ENCODE results near the gene ARID5B.

DNA sequence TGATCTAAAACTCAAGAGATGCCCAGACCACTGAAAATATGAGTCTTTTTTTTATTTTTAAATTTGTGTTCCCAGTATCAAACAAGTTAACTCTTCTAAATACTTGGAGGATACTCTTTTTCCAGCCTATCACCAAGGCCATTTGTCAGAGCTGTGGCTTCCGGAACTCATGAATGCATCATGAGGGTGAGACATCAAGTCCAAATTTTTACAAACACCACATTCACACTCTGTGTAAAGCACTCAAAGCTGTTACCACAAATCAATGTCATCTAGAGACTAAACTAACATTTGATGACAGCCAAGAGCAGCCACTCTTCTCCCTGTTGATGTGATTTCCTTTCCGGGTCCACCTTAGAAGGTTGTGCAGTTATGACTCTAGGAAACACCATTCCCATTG is 43.8 kb upstream of the ARID5B start:
- no peak for TF ChIP-seq CHD1 (IDR thresholded peaks at IDR 0.05; ENCODE audit: low read depth, low read length)
- no peak for TF ChIP-seq FOS (IDR thresholded peaks at IDR 0.05; ENCODE audit: low read depth, low read length)
- no peak for TF ChIP-seq CTCF (conservative IDR thresholded peaks at IDR 0.05; ENCODE audit: low read depth, low read length)
- TF ChIP-seq, protein P1, sequence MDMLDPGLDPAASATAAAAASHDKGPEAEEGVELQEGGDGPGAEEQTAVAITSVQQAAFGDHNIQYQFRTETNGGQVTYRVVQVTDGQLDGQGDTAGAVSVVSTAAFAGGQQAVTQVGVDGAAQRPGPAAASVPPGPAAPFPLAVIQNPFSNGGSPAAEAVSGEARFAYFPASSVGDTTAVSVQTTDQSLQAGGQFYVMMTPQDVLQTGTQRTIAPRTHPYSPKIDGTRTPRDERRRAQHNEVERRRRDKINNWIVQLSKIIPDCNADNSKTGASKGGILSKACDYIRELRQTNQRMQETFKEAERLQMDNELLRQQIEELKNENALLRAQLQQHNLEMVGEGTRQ (IDR thresholded peaks at IDR 0.05; ENCODE audit: low read depth, low read length) = no peak
- TF ChIP-seq SMC3 (IDR thresholded peaks at IDR 0.05; ENCODE audit: low read depth, low read length) = no peak
- no peak for TF ChIP-seq RFX5 (IDR thresholded peaks at IDR 0.05; ENCODE audit: low read depth, low read length)
- no peak for TF ChIP-seq POLR2A (IDR thresholded peaks at IDR 0.05; ENCODE audit: low read depth, low read length)
- no peak for TF ChIP-seq BHLHE40 (IDR thresholded peaks at IDR 0.05; ENCODE audit: low read depth, low read length)
- no peak for TF ChIP-seq CEBPB (IDR thresholded peaks at IDR 0.05; ENCODE audit: low read depth, low read length)
